Left kidney (tissue), 8 donors: ENCODE data around the gene RHCE. TPM values are rescaled to one million over a fixed set of nuclear protein-coding genes. Genes with fewer than 3 reads are reported as not detected.
"Not testable (repeated sequence)": the region's sequence is repeated elsewhere in the genome, so short reads cannot be mapped to it uniquely, and the experiment has no call there.

ENCODE experiments used
- DNase-seq: peaks from one replicate; pipeline ENCODE4 v3.0.0-alpha.2; 2013
- long read RNA-seq, 8 donors: transcript quantifications; one replicate each; lab custom pipeline, GENCODE V29; 2026
- polyA plus RNA-seq: library from polyadenylated mRNA; unstranded; fragments of 120-200 nt; gene quantifications from one replicate; pipeline ENCODE4 v1.2.1, GENCODE V29; 2013; ENCODE audit not compliant: insufficient read length

RHCE gene
- 0.83 TPM for polyA plus RNA-seq
- long read RNA-seq, donor 1, result 0 reads
- long read RNA-seq, donor 2, result 0 reads
- long read RNA-seq, donor 3, result 0 reads
- long read RNA-seq, donor 4, result 0 reads
- long read RNA-seq, donor 5, result 0 reads
- long read RNA-seq, donor 6, result 0 reads
- long read RNA-seq, donor 7, result 0 reads
- long read RNA-seq, donor 8, result 0 reads

GRCh38 chr1:25420715-25421114 lies at the start of gene RHCE:
Gene RHCE, minus strand, starts transcription at chr1:25420825. Its CDS starts 39 bp downstream, at chr1:25420786.
- not testable (repeated sequence) for DNase-seq

DNA sequence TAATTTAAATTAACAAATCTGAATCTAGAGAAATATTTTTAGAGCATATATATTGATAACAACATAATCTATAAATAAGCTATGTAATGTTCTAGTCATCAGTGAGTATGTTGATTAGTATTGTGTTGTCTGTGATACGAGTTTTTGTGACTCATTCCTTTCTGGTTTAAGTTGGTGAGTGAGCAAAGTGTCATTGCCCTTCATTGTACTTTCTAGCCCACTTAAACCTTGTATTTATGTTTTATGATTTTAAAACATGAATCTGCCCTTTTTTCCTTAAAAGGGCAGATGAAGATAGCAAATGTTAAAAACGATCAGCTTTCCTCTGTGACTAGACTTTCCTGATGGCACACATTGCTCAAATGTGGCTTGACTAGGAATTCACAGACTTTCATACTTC lies 48.6 kb upstream of the RHCE start:
- no peak for DNase-seq

GRCh38 chr1:25468033-25468432 lies 47.4 kb upstream of the RHCE start:
- DNase-seq, result no peak

DNA sequence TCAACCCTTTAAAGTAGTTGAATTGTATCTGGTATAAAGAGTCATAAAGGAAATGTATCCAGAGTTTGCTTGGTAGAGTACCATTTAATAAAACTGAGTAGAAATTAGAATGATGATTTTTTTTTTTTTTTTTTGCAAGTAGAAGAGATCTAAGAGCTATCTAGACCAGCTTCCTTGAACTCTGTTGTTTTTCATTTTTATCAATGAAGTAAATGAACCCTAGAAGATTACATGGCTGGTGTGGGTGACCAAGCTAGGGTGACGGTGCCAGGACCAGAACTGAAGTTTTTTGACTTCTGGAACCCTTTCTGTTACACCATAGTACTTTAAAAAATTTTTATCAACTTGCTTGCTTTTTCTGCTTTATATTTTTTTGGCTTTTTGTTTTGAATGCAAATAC lies 47.0 kb upstream of the RHCE start:
- no peak for DNase-seq

- DNase-seq, result no peak
Measured at GRCh38 chr1:25467193-25467592, 46.6 kb upstream of the RHCE start.

GRCh38 chr1:25462732-25463131 lies 42.1 kb upstream of the RHCE start:
- DNase-seq, result no peak

DNA sequence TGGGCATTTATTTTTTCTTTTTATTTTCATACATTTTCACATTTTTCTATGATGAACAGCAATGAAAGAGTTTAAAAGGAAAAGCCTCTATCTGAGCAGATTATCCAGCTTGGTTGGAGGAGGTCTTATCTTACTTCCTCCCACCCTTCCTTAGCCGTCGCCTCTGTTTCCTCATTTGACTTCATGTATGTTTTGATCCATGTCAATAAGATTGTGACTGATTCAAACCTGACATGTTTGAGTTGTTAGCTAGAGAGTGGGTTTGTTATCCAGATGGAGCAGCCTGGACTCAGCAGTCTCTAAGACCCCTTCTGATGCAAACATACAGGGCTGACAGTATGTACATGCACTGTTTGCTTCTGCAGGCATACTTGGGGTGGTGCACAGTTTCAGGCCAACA lies 41.2 kb upstream of the RHCE start:
- no peak for DNase-seq

DNA sequence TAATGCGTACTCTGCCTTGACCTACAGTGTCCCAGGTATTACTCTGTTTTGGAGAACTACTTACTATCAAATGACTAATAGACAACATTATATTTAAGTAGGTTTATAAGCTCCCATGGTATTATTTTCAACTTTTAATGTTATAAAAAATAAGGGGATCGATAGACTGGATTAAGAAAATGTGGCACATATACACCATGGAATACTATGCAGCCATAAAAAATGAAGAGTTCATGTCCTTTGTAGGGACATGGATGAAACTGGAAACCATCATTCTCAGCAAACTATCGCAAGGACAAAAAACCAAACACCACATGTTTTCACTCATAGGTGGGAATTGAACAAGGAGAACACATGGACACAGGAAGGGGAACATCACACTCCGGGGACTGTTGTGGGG lies 40.2 kb upstream of the RHCE start:
- not testable (repeated sequence) for DNase-seq

- DNase-seq, result no peak
Measured at GRCh38 chr1:25460020-25460419, 39.4 kb upstream of the RHCE start.

DNA sequence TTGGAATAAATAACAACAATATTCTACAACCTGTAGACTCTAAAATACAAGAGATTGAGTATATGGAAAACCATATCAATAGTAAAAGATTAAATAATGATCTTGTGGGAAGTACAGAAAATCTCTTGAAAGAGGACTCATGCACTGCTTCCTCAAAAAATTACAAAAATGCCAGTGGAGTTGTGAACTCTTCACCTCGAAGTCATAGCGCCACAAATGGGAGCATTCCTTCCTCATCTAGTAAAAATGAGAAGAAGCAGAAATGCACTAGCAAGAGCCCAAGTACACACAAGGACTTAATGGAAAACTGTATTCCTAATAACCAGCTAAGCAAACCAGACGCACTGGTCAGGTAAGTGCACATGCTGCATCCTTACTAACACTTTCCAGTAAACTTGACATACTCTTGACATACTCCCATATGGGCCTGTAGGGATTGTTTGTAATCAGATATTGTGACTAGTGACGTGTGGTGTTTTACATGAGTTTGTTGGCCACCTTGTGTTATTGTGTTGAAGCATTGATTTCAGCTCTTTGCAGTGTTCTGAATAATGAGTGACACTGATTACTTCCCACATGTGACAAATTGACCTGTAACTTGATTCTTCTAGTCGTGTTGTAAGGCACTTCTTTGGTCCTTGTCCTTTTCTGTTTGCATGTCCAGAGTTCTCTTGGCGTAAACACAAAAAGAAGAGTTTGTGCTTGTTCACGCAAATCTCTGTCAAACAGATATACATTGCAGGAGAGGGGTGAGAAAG lies 38.1 kb upstream of the RHCE start:
- no peak for DNase-seq

GRCh38 chr1:25456502-25456901 lies 35.9 kb upstream of the RHCE start:
- DNase-seq, result no peak

GRCh38 chr1:25451908-25452307 lies 31.3 kb upstream of the RHCE start:
- DNase-seq, result no peak

DNA sequence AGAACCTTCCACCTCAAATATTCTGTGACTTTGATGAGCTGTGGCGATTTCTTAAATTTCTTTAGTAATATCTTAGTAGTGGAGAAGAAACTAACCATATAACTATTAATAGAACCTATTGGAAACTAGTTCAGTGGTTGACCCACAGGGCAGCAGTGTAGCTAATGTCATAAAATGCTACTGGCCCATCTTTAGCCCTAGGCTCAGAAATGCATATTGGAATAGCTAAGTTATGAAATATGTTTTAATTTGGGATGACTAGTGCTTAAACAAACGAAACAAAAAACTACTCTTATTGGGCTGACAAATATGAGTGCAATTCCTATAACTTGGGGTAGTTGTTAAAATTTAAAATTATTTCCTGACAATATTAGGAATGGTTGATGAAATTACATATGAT lies 30.3 kb upstream of the RHCE start:
- no peak for DNase-seq

DNA sequence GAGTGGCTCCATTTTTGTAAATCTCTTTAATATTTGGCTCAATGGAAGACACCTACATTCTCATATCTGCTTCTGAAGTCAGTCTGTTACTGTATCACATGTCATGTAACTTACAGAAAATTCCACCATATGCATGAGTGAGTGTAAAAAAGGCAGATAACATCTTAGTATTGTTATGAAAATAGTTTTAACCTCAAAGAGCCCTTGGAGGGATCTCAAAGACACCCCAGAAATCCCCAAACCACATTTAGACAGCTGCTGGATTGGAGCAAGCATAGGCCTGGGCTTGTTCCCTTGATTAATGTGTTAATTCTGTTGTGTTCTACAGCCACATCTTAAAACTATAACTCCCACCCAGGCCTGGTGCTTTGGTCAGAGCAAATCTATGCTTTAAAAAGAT lies 26.9 kb upstream of the RHCE start:
- DNase-seq, result no peak

DNA sequence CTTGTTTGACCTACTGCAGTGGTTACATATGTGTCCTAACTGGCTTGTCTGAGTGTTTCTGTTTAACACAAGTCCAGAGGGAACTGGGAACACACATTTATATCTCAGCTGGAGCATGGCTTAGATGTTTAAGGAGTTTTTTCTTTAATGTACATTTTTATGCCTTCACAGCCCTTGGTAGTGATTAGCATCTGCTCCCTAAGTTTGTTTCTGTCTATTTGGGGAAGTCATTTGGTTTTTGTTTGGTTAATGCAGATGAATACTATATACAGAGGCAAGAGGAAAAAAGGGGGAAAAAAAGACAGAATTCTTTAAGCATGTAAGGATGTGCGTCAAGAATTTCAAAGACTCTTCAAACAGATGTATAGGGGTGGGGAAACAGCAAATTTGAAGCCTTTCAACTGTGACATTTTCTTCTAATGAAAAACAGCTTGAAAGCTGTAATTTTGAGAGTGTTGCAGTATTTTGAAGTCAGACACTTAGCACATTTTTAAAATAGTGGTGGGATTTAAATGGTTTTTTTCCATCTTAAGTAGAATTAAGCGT lies 25.4 kb upstream of the RHCE start:
- DNase-seq, result no peak

DNA sequence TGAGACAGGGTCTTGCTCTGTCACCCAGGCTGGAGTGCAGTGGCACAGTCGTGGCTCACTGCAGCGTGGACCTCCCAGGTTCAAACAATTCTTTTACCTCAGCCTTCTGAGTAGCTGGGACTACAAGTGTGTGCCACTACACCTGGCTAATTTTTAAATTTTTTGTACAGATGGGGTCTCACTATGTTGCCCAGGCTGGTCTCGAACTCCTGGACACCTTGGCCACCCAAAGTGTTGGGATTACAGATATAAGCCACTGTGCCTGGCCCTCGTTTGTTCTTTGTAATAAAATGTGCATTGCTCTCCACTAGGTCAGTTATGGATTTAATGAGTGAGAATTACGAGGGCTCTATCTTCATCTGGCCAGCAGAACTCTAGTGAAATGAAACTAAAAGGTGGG lies 24.0 kb upstream of the RHCE start:
- DNase-seq, result not testable (repeated sequence)

GRCh38 chr1:25443030-25443699 lies 22.5 kb upstream of the RHCE start:
- no peak for DNase-seq

GRCh38 chr1:25442178-25442577 lies 21.6 kb upstream of the RHCE start:
- DNase-seq, result no peak

GRCh38 chr1:25439287-25439686 lies 18.7 kb upstream of the RHCE start:
- no peak for DNase-seq

DNA sequence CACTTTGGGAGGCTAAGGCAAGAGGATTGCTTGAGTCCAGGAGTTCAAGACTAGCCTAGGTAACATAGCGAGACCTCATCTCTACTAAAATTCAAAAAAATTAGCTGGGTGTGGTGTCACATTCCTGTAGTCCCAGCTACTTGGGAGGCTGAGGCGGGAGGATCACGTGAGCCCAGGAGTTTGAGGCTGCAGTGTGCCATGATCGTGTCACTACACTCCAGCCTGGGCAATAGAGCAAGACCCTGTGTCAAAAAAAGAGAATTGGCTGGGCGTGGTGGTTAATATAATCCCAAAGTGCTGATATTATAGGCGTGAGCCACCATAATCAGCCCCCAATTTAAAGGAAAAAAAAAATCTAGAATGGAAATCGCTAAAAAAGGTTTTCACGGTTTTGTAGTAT lies 17.0 kb upstream of the RHCE start:
- DNase-seq, result no peak

GRCh38 chr1:25435397-25436108 lies 14.9 kb upstream of the RHCE start:
- DNase-seq, result no peak

DNA sequence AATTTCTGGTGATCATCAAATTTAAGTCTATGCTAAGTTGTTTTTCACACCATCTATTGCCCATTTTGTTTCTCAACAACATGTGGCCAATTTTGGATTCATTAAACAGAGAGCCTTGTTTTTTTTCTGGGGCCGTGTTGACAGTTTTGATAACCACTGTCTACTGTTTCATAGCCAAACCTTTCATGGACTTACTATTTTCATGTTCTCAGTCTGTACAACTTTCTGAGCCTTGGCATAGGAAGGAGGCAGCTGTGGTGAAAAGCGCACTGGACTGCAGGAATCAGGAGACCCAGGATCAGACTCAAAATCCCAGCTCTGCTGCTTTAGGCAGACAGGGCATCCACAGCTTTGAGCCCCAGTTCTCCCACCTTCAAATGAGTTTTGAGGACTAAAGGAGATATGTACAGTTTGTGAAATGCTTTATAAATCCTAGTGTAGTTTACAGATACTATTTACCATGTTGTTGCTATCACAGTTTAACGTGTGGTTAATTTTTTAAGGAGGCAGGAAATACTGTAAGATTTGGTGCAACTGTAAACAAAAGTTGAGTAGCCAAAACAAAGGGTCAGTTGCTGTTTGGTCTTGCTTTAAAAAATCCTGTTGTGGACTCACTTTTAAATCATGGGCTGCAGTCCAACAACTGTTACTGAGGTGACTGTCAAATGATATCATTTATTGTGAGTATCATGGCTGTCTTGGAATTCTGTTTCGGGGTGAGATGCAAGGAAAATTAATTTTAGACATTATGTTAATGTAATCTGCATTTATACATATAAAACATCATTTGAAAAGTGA lies 13.0 kb upstream of the RHCE start:
- no peak for DNase-seq
